Neuron (in vitro differentiated cells): Measurements from ENCODE around the gene CABCOCO1.
"Not testable (repeated sequence)": the region's sequence is repeated elsewhere in the genome, so short reads cannot be mapped to it uniquely, and the experiment has no call there.

Source experiments
- H2AFZ ChIP-seq: one replicate; pipeline ENCODE4 v1.6.1; 2013; ENCODE audit warnings: low read depth, mild to moderate bottlenecking, inconsistent platforms, low read length, moderate library complexity
- H3K27me3 ChIP-seq: one replicate; pipeline ENCODE4 v1.6.1; 2013; ENCODE audit warnings: low read length; ENCODE audit not compliant: insufficient read depth
- H3K36me3 ChIP-seq: one replicate; pipeline ENCODE4 v1.6.1; 2013; ENCODE audit warnings: low read length; ENCODE audit not compliant: insufficient read depth
- H3K4me1 ChIP-seq: one replicate; pipeline ENCODE4 v1.6.1; 2013; ENCODE audit warnings: low read length; ENCODE audit not compliant: insufficient read depth
- H3K4me3 ChIP-seq: 2 replicates; pipeline ENCODE4 v1.5.1; 2013; ENCODE audit warnings: mild to moderate bottlenecking, low read length, moderate library complexity
- H3K9me3 ChIP-seq: one replicate; pipeline ENCODE4 v1.6.1; 2013; ENCODE audit warnings: low read length

The CABCOCO1 gene

GRCh38 chr10:61737455-61737854 is 74.7 kb downstream of the CABCOCO1 start:
- H3K36me3 ChIP-seq, H2AFZ ChIP-seq, H3K4me1 ChIP-seq, H3K4me3 ChIP-seq, H3K27me3 ChIP-seq, H3K9me3 ChIP-seq: not testable (repeated sequence)

GRCh38 chr10:61742812-61743211 is 80.1 kb downstream of the CABCOCO1 start:
- H3K36me3 ChIP-seq, result no peaks in the 10 kb centered on the region
- no peaks in the 10 kb centered on the region for H3K4me1 ChIP-seq
- H3K27me3 ChIP-seq, result no peaks in the 10 kb centered on the region

GRCh38 chr10:61744469-61744868 is 81.7 kb downstream of the CABCOCO1 start:
- Histone ChIP-seq H3K27me3 (no peaks in the 10 kb centered on the region), H3K9me3 (no peaks in the 10 kb centered on the region), H3K4me3 (no peak overlapping the region), H3K4me1 (no peaks in the 10 kb centered on the region), H2AFZ (no peak overlapping the region), H3K36me3 (no peaks in the 10 kb centered on the region)

More at GRCh38 chr10:61742812-61743211, 80.1 kb downstream of the CABCOCO1 start:
- Histone ChIP-seq H3K9me3 (no peaks in the 10 kb centered on the region), H3K4me3 (no peak overlapping the region), H2AFZ (no peak overlapping the region)

GRCh38 chr10:61746377-61746776 is 83.6 kb downstream of the CABCOCO1 start:
- Histone ChIP-seq H3K27me3 (no peaks in the 10 kb centered on the region), H3K36me3 (no peaks in the 10 kb centered on the region), H3K4me3 (no peak overlapping the region), H3K4me1 (no peaks in the 10 kb centered on the region), H3K9me3 (no peaks in the 10 kb centered on the region), H2AFZ (no peak overlapping the region)

- Histone ChIP-seq H3K4me3 (no peak overlapping the region), H3K4me1 (no peaks in the 10 kb centered on the region), H3K36me3 (no peaks in the 10 kb centered on the region), H3K27me3 (no peaks in the 10 kb centered on the region), H3K9me3 (no peaks in the 10 kb centered on the region), H2AFZ (no peak overlapping the region)
Measured at GRCh38 chr10:61747307-61747706, 84.6 kb downstream of the CABCOCO1 start.

GRCh38 chr10:61749291-61749690 is 86.6 kb downstream of the CABCOCO1 start:
- H3K27me3 ChIP-seq, result no peaks in the 10 kb centered on the region
- no peaks in the 10 kb centered on the region for H3K36me3 ChIP-seq
- H3K9me3 ChIP-seq, result no peaks in the 10 kb centered on the region
- no peak overlapping the region for H2AFZ ChIP-seq
- no peaks in the 10 kb centered on the region for H3K4me1 ChIP-seq
- H3K4me3 ChIP-seq, result no peak overlapping the region

GRCh38 chr10:61750943-61751471 is 88.3 kb downstream of the CABCOCO1 start:
- Histone ChIP-seq H3K36me3 (no peaks in the 10 kb centered on the region), H3K4me3 (no peak overlapping the region), H3K9me3 (no peaks in the 10 kb centered on the region)

GRCh38 chr10:61751599-61751998 is 88.9 kb downstream of the CABCOCO1 start:
- Histone ChIP-seq H3K27me3 (no peaks in the 10 kb centered on the region), H3K36me3 (no peaks in the 10 kb centered on the region), H3K4me1 (peaks cover 2% of the 10 kb centered on the region), H3K9me3 (no peaks in the 10 kb centered on the region), H2AFZ (no peak overlapping the region), H3K4me3 (no peak overlapping the region)

More at GRCh38 chr10:61750943-61751471, 88.3 kb downstream of the CABCOCO1 start:
- Histone ChIP-seq H3K4me1 (peaks cover 2% of the 10 kb centered on the region), H3K27me3 (no peaks in the 10 kb centered on the region), H2AFZ (no peak overlapping the region)

- no peaks in the 10 kb centered on the region for H3K9me3 ChIP-seq
- no peaks in the 10 kb centered on the region for H3K36me3 ChIP-seq
- peaks cover 2% of the 10 kb centered on the region for H3K4me1 ChIP-seq
- no peaks in the 10 kb centered on the region for H3K27me3 ChIP-seq
- no peak overlapping the region for H2AFZ ChIP-seq
- H3K4me3 ChIP-seq, result no peak overlapping the region
Measured at GRCh38 chr10:61752111-61753011, 89.6 kb downstream of the CABCOCO1 start.

GRCh38 chr10:61753453-61753852 is 90.7 kb downstream of the CABCOCO1 start:
- Histone ChIP-seq H2AFZ (no peak overlapping the region), H3K27me3 (no peaks in the 10 kb centered on the region)

GRCh38 chr10:61754587-61755550 is 92.1 kb downstream of the CABCOCO1 start:
- Histone ChIP-seq H3K27me3 (no peaks in the 10 kb centered on the region), H2AFZ (no peak overlapping the region), H3K4me3 (no peak overlapping the region), H3K4me1 (peaks cover 2% of the 10 kb centered on the region), H3K9me3 (no peaks in the 10 kb centered on the region), H3K36me3 (no peaks in the 10 kb centered on the region)

More at GRCh38 chr10:61753453-61753852, 90.7 kb downstream of the CABCOCO1 start:
- Histone ChIP-seq H3K4me1 (peaks cover 2% of the 10 kb centered on the region), H3K4me3 (no peak overlapping the region), H3K36me3 (no peaks in the 10 kb centered on the region), H3K9me3 (no peaks in the 10 kb centered on the region)

GRCh38 chr10:61757001-61757400 is 94.3 kb downstream of the CABCOCO1 start:
- Histone ChIP-seq H3K4me3 (no peak overlapping the region), H3K36me3 (no peaks in the 10 kb centered on the region), H3K27me3 (no peaks in the 10 kb centered on the region), H3K9me3 (no peaks in the 10 kb centered on the region), H3K4me1 (peaks cover 2% of the 10 kb centered on the region), H2AFZ (no peak overlapping the region)
